HepG2 (cell line): ENCODE data around the gene HS3ST3B1. TPM values are rescaled to one million over a fixed set of nuclear protein-coding genes. Genes with fewer than 3 reads are reported as not detected.

ENCODE experiments used
- GABPA ChIP-seq, 2 experiments: IDR thresholded peaks; 2 replicates each; pipeline ENCODE4 v1.6.1; 2011 to 2016; ENCODE audit warnings: low read depth in 2 of 2, low read length in 1 of 2, missing biosample characterization in 1 of 2, missing genetic modification characterization in 1 of 2
- MED1 ChIP-seq: sonication (generic); formaldehyde crosslinking; IDR thresholded peaks from 2 replicates; pipeline ENCODE4 v1.4.0; 2020; ENCODE audit warnings: missing genetic modification reagents
- SP140L ChIP-seq: sonication (generic); formaldehyde crosslinking; IDR thresholded peaks from 2 replicates; pipeline ENCODE4 v1.4.0; 2020; ENCODE audit warnings: missing genetic modification reagents, borderline replicate concordance
- XBP1 ChIP-seq: sonication (generic); formaldehyde crosslinking; IDR thresholded peaks from 2 replicates; pipeline ENCODE4 v1.5.0; 2020; ENCODE audit warnings: missing genetic modification reagents
- ZNF280D ChIP-seq: sonication (generic); formaldehyde crosslinking; IDR thresholded peaks from 2 replicates; pipeline ENCODE4 v1.5.1; 2020; ENCODE audit warnings: mild to moderate bottlenecking, missing genetic modification reagents
- ZNF44 ChIP-seq: sonication (generic); formaldehyde crosslinking; IDR thresholded peaks from 2 replicates; pipeline ENCODE4 v1.5.1; 2020; ENCODE audit warnings: mild to moderate bottlenecking, missing genetic modification reagents
- ZNF510 ChIP-seq: sonication (generic); formaldehyde crosslinking; IDR thresholded peaks from 2 replicates; pipeline ENCODE4 v1.4.0; 2020; ENCODE audit warnings: low read depth, mild to moderate bottlenecking, missing genetic modification reagents
- ZNF558 ChIP-seq: sonication (generic); formaldehyde crosslinking; IDR thresholded peaks from 2 replicates; pipeline ENCODE4 v1.9.0; 2022; ENCODE audit warnings: mild to moderate bottlenecking, missing genetic modification reagents, borderline replicate concordance
- ZNF605 ChIP-seq: sonication (generic); formaldehyde crosslinking; IDR thresholded peaks from 2 replicates; pipeline ENCODE4 v1.8.0; 2022; ENCODE audit warnings: mild to moderate bottlenecking, missing genetic modification reagents
- ZNF75D ChIP-seq: sonication (generic); formaldehyde crosslinking; IDR thresholded peaks from 2 replicates; pipeline ENCODE4 v1.8.1; 2023; ENCODE audit warnings: missing genetic modification reagents, mild to moderate bottlenecking, borderline replicate concordance
- ZNF792 ChIP-seq: IDR thresholded peaks from 2 replicates; pipeline ENCODE4 v1.6.1; 2016
- ZUFSP ChIP-seq: sonication (generic); formaldehyde crosslinking; IDR thresholded peaks from 2 replicates; pipeline ENCODE4 v1.9.0; 2021; ENCODE audit warnings: missing genetic modification reagents, mild to moderate bottlenecking, borderline replicate concordance
- polyA plus RNA-seq, 8 experiments: library from polyadenylated mRNA; depleted of rRNA in 3 of 8; stranded (reverse) in 7 of 8; unstranded in 1 of 8; fragments of >200 nt; fragmentation: Illumina TruSeq in 4 of 8; extraction: Trizol in 4 of 8; gene quantifications; 2 replicates each; pipeline versions ENCODE4 v1.2.1 to v1.2.3, GENCODE V29; 2011 to 2016; ENCODE audit warnings: low read depth in 4 of 8, missing spikeins in 1 of 8, mixed read lengths in 1 of 8; ENCODE audit not compliant: insufficient read depth in 1 of 8
- total RNA-seq, 5 experiments: library from RNA; depleted of rRNA; stranded (reverse); fragments of >200 nt; fragmentation: Illumina TruSeq; extraction: Trizol; gene quantifications; 2 replicates each; pipeline ENCODE4 v1.2.3, GENCODE V29; 2016; ENCODE audit warnings: low read depth in 1 of 5
- TF ChIP-seq, protein P1 (sequence below): sonication (generic); formaldehyde crosslinking; IDR thresholded peaks from 2 replicates; pipeline ENCODE4 v1.5.0; 2020; ENCODE audit warnings: mild to moderate bottlenecking, missing genetic modification reagents
- TF ChIP-seq, protein P2 (sequence below): IDR thresholded peaks from 2 replicates; pipeline ENCODE4 v1.6.1; 2016; ENCODE audit warnings: low read depth, missing genetic modification reagents, missing compliant biosample characterization
- TF ChIP-seq, protein P3 (sequence below): sonication (generic); formaldehyde crosslinking; IDR thresholded peaks from 2 replicates; pipeline ENCODE4 v1.5.1; 2020; ENCODE audit warnings: missing genetic modification reagents, mild to moderate bottlenecking, borderline replicate concordance

Gene HS3ST3B1
- total and polyA plus RNA-seq, 2 of the 13 experiments (the other 11 are each of a cell fraction or from before 2014, with no cell fraction given): 15.7 to 39.5 TPM

DNA sequence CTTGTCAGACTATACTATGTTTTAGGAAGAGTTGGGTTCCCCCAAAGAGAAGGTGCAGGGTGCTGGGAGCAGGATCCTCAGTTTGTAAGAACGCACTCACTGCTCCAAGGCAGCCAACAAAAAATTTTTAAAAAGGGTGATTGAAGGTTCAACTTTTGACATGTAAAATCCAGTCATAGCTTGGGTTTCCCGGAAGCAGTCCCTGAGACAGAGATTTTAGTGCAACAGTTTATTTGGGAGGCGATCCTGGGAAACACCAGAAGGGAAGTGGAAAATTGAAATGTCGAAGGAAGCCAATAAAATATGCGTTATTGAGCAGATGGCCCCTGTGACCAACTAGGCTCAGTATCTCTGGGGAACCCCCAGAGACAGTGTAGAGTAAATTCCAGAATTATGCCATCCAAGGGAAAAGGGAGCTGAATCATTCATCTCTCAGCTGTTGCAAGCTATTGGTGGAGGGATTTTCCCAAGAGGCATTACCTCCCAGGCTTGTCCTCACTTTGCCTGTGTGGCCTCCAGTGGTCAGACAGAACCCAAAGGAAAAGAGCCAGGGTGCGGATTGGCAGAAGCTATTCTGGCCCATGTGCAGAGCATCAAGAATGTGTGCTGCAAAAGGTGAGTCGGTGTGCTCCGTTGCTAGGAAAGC lies 72.9 kb downstream of the HS3ST3B1 start (continued):
- TF ChIP-seq ZNF605 (CRISPR knock-in tag) (no peak), GABPA (IDR thresholded peaks at IDR 0.05; ENCODE audit: low read depth, low read length) (no peak), GABPA (CRISPR knock-in tag; IDR thresholded peaks at IDR 0.05; ENCODE audit: low read depth) (no peak), ZNF280D (no peak), ZNF792 (no peak; the same call in 1 of the 2 replicates), ZNF558 (CRISPR knock-in tag) (no peak), ZNF44 (CRISPR knock-in tag) (no peak), ZNF510 (no peak), MED1 (CRISPR knock-in tag) (peak; percentile 76; the same call in 1 of the 2 replicates), SP140L (no peak), XBP1 (no peak), ZUFSP (no peak), ZNF75D (no peak)
- TF ChIP-seq, protein P1, sequence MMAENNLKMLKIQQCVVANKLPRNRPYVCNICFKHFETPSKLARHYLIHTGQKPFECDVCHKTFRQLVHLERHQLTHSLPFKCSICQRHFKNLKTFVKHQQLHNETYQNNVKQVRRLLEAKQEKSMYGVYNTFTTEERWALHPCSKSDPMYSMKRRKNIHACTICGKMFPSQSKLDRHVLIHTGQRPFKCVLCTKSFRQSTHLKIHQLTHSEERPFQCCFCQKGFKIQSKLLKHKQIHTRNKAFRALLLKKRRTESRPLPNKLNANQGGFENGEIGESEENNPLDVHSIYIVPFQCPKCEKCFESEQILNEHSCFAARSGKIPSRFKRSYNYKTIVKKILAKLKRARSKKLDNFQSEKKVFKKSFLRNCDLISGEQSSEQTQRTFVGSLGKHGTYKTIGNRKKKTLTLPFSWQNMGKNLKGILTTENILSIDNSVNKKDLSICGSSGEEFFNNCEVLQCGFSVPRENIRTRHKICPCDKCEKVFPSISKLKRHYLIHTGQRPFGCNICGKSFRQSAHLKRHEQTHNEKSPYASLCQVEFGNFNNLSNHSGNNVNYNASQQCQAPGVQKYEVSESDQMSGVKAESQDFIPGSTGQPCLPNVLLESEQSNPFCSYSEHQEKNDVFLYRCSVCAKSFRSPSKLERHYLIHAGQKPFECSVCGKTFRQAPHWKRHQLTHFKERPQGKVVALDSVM (CRISPR knock-in tag): peak; percentile 50; the same call in 1 of the 2 replicates
- TF ChIP-seq, protein P2, sequence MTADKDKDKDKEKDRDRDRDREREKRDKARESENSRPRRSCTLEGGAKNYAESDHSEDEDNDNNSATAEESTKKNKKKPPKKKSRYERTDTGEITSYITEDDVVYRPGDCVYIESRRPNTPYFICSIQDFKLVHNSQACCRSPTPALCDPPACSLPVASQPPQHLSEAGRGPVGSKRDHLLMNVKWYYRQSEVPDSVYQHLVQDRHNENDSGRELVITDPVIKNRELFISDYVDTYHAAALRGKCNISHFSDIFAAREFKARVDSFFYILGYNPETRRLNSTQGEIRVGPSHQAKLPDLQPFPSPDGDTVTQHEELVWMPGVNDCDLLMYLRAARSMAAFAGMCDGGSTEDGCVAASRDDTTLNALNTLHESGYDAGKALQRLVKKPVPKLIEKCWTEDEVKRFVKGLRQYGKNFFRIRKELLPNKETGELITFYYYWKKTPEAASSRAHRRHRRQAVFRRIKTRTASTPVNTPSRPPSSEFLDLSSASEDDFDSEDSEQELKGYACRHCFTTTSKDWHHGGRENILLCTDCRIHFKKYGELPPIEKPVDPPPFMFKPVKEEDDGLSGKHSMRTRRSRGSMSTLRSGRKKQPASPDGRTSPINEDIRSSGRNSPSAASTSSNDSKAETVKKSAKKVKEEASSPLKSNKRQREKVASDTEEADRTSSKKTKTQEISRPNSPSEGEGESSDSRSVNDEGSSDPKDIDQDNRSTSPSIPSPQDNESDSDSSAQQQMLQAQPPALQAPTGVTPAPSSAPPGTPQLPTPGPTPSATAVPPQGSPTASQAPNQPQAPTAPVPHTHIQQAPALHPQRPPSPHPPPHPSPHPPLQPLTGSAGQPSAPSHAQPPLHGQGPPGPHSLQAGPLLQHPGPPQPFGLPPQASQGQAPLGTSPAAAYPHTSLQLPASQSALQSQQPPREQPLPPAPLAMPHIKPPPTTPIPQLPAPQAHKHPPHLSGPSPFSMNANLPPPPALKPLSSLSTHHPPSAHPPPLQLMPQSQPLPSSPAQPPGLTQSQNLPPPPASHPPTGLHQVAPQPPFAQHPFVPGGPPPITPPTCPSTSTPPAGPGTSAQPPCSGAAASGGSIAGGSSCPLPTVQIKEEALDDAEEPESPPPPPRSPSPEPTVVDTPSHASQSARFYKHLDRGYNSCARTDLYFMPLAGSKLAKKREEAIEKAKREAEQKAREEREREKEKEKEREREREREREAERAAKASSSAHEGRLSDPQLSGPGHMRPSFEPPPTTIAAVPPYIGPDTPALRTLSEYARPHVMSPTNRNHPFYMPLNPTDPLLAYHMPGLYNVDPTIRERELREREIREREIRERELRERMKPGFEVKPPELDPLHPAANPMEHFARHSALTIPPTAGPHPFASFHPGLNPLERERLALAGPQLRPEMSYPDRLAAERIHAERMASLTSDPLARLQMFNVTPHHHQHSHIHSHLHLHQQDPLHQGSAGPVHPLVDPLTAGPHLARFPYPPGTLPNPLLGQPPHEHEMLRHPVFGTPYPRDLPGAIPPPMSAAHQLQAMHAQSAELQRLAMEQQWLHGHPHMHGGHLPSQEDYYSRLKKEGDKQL (CRISPR knock-in tag): no peak
- TF ChIP-seq, protein P3, sequence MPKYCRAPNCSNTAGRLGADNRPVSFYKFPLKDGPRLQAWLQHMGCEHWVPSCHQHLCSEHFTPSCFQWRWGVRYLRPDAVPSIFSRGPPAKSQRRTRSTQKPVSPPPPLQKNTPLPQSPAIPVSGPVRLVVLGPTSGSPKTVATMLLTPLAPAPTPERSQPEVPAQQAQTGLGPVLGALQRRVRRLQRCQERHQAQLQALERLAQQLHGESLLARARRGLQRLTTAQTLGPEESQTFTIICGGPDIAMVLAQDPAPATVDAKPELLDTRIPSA (CRISPR knock-in tag): no peak
